SK-N-SH (cell line): Measurements from ENCODE around the gene THAP7. TPM values are rescaled to one million over a fixed set of nuclear protein-coding genes. Genes with fewer than 3 reads are reported as not detected.
A peak's percentile ranks its signal among the peaks of the same experiment; 100 is the strongest.

Experiments used
- CTCF ChIA-PET: fragments of 300-600, 350-600 bp; formaldehyde crosslinking; extraction: SDS; loops from one replicate; lab custom pipeline; 2021; lab: Yijun Ruan, JAX
- POLR2A ChIA-PET: fragments of 350-600 bp; sonication (Branson Sonifier 250); formaldehyde crosslinking; extraction: SDS; loops from one replicate; lab custom pipeline; 2020; ENCODE audit warnings: antibody characterized with exemption, inconsistent platforms; lab: Yijun Ruan, JAX
- DNase-seq: peaks from one replicate; pipeline ENCODE4 v3.0.0; 2012
- H2AFZ ChIP-seq: fragments of 200-600 bp; sonication (generic); 2 replicates; pipeline ENCODE4 v1.8.1; 2016; ENCODE audit warnings: antibody characterized with exemption, mild to moderate bottlenecking, low read depth
- H3F3A ChIP-seq: fragments of 200-600 bp; sonication (generic); replicated peaks from 2 replicates; pipeline ENCODE3; 2016; ENCODE audit warnings: antibody characterized with exemption, mild to moderate bottlenecking; ENCODE audit not compliant: insufficient read depth
- H3K27ac ChIP-seq, 2 experiments: fragments of 200-500 bp in 1 of 2; fragments of 200-600 bp in 1 of 2; sonication (Bioruptor generic) in 1 of 2; sonication (generic), shearing (Covaris generic) in 1 of 2; 2 replicates each; pipeline versions ENCODE4 v1.5.1 to v1.6.1; 2014 to 2016; ENCODE audit warnings: low read depth in 2 of 2, inconsistent platforms in 1 of 2, low read length in 1 of 2, mild to moderate bottlenecking in 1 of 2, mixed read lengths in 1 of 2
- H3K27me3 ChIP-seq: fragments of 200-600 bp; sonication (generic), shearing (Covaris generic); 2 replicates; pipeline ENCODE4 v1.6.1; 2016; ENCODE audit warnings: mixed run types; ENCODE audit not compliant: insufficient read depth
- H3K36me3 ChIP-seq, 2 experiments: fragments of 200-500 bp in 1 of 2; fragments of 200-600 bp in 1 of 2; sonication (Bioruptor generic) in 1 of 2; sonication (generic) in 1 of 2; replicated peaks in 1 of 2; 2 replicates each; pipeline versions ENCODE3 to v1.5.1; 2014 to 2016; ENCODE audit warnings: low read length in 1 of 2, mild to moderate bottlenecking in 1 of 2; ENCODE audit not compliant: insufficient read depth in 2 of 2, control insufficient read depth in 1 of 2
- H3K4me1 ChIP-seq, 2 experiments: fragments of 200-500 bp in 1 of 2; fragments of 200-600 bp in 1 of 2; sonication (Bioruptor generic) in 1 of 2; sonication (generic), shearing (Covaris generic) in 1 of 2; 2 replicates each; pipeline versions ENCODE4 v1.5.1 to v1.6.1; 2014 to 2016; ENCODE audit warnings: low read depth in 1 of 2, low read length in 1 of 2, mixed run types in 1 of 2; ENCODE audit not compliant: insufficient read depth in 2 of 2, control insufficient read depth in 1 of 2
- H3K4me2 ChIP-seq: fragments of 200-600 bp; sonication (generic), shearing (Covaris generic); 2 replicates; pipeline ENCODE4 v1.6.1; 2017; ENCODE audit warnings: mixed run types
- H3K4me3 ChIP-seq, 2 experiments: fragments of 200-500 bp in 1 of 2; fragments of 200-600 bp in 1 of 2; sonication (Bioruptor generic) in 1 of 2; sonication (generic), shearing (Covaris generic) in 1 of 2; 2 replicates each; pipeline versions ENCODE4 v1.5.1 to v1.8.1; 2014 to 2016; ENCODE audit warnings: low read depth in 2 of 2, inconsistent platforms in 1 of 2, low read length in 1 of 2, mild to moderate bottlenecking in 1 of 2, mixed read lengths in 1 of 2, moderate library complexity in 1 of 2
- H3K79me2 ChIP-seq: fragments of 200-600 bp; sonication (generic); 2 replicates; pipeline ENCODE4 v1.8.1; 2017; ENCODE audit warnings: mild to moderate bottlenecking; ENCODE audit not compliant: insufficient read depth
- H3K9ac ChIP-seq: fragments of 200-600 bp; sonication (generic); 2 replicates; pipeline ENCODE4 v1.6.1; 2017; ENCODE audit warnings: mixed run types
- H3K9me2 ChIP-seq: fragments of 200-600 bp; sonication (generic); 2 replicates; pipeline ENCODE4 v1.6.1; 2017; ENCODE audit warnings: mixed run types
- H3K9me3 ChIP-seq: fragments of 200-600 bp; sonication (generic); 2 replicates; pipeline ENCODE4 v1.6.1; 2017; ENCODE audit warnings: mixed run types, mild to moderate bottlenecking, moderate library complexity
- H4K20me1 ChIP-seq: fragments of 200-600 bp; sonication (generic); 2 replicates; pipeline ENCODE4 v1.6.1; 2017; ENCODE audit warnings: mild to moderate bottlenecking, mixed run types; ENCODE audit not compliant: insufficient read depth
- ELF1 ChIP-seq: IDR thresholded peaks from 2 replicates; pipeline ENCODE4 v1.4.0; 2012
- FOSL2 ChIP-seq: IDR thresholded peaks from 2 replicates; pipeline ENCODE4 v1.4.0; 2012; ENCODE audit warnings: low read depth, mild to moderate bottlenecking, moderate library complexity, borderline replicate concordance
- GATA2 ChIP-seq: sonication (generic); formaldehyde crosslinking; IDR thresholded peaks from 2 replicates; pipeline ENCODE4 v1.5.0; 2020; ENCODE audit warnings: mild to moderate bottlenecking, missing genetic modification reagents
- IRF3 ChIP-seq: fragments of 150-350 bp; IDR thresholded peaks from 2 replicates; pipeline ENCODE4 v1.6.1; 2016; ENCODE audit warnings: mild to moderate bottlenecking, low read depth, low read length
- MAX ChIP-seq: IDR thresholded peaks from 2 replicates; pipeline ENCODE4 v1.4.0; 2012; ENCODE audit warnings: low read depth
- MEF2A ChIP-seq: IDR thresholded peaks from 2 replicates; pipeline ENCODE4 v1.4.0; 2012; ENCODE audit warnings: low read depth, borderline replicate concordance
- NFIC ChIP-seq: IDR thresholded peaks from 2 replicates; pipeline ENCODE4 v1.4.0; 2012; ENCODE audit warnings: borderline replicate concordance
- PBX3 ChIP-seq: IDR thresholded peaks from 2 replicates; pipeline ENCODE4; 2012
- REST ChIP-seq: IDR thresholded peaks from 2 replicates; pipeline ENCODE4 v1.6.1; 2012; ENCODE audit warnings: mild to moderate bottlenecking, low read depth, low read length, moderate library complexity
- RXRA ChIP-seq: IDR thresholded peaks from 2 replicates; pipeline ENCODE4 v1.4.0; 2012; ENCODE audit warnings: low read depth, mild to moderate bottlenecking, borderline replicate concordance
- SIN3A ChIP-seq: IDR thresholded peaks from 2 replicates; pipeline ENCODE4 v1.6.1; 2012; ENCODE audit warnings: low read depth, mild to moderate bottlenecking, low read length, moderate library complexity, borderline replicate concordance
- USF1 ChIP-seq: IDR thresholded peaks from 2 replicates; pipeline ENCODE4 v1.4.0; 2012; ENCODE audit warnings: low read depth, borderline replicate concordance
- USF2 ChIP-seq: fragments of 150-350 bp; IDR thresholded peaks from 2 replicates; pipeline ENCODE4 v1.6.1; 2017; ENCODE audit warnings: antibody characterized with exemption, low read length, low read depth, borderline replicate concordance
- WGBS: methylation state at CpG from one replicate; pipeline ENCODE4 v1.1.6; 2017; ENCODE audit warnings: low lambda C conversion rate; 5-methylcytosine and 5-hydroxymethylcytosine counted together
- polyA plus RNA-seq, 3 experiments: library from polyadenylated mRNA; depleted of rRNA; stranded (reverse); fragments of >200 nt; gene quantifications; 2 replicates each; pipeline ENCODE4 v1.2.3, GENCODE V29; 2012

THAP7 gene
- polyA plus RNA-seq, 1 of the 3 experiments (the other 2 are of a cell fraction) = 32.0 TPM

- H3F3A ChIP-seq = no peaks in the 10 kb centered on the region
- H3K4me2 ChIP-seq = no peak overlapping the region
- H2AFZ ChIP-seq = no peak overlapping the region
- no peaks in the 10 kb centered on the region for H3K27me3 ChIP-seq
- H3K4me1 ChIP-seq = peaks cover 0 to 24% of the 10 kb centered on the region in 2 experiments; a peak in 1 of 4 replicates
- no peak overlapping the region for H3K4me3 ChIP-seq
- H3K27ac ChIP-seq = no peak overlapping the region
- CTCF ChIA-PET = interaction anchor here (0.8 to 2.5 kb wide), 6 partner anchors 11 to 134 kb away, joined by 3 to 11 read pairs (median 4); partner anchors contain the start of gene LZTR1
- no peak for TF ChIP-seq SIN3A
- no peak for TF ChIP-seq NFIC
- TF ChIP-seq USF1 = no peak
- no peak for TF ChIP-seq MAX
- TF ChIP-seq USF2 = no peak
- no peak for TF ChIP-seq MEF2A
- TF ChIP-seq PBX3 = no peak
- TF ChIP-seq RXRA = no peak
- no peak for TF ChIP-seq FOSL2
- no peaks in the 10 kb centered on the region for H3K79me2 ChIP-seq
- no peaks in the 10 kb centered on the region for H3K9me2 ChIP-seq
- H4K20me1 ChIP-seq = no peaks in the 10 kb centered on the region
- H3K9me3 ChIP-seq = no peaks in the 10 kb centered on the region
- H3K9ac ChIP-seq = no peak overlapping the region
- POLR2A ChIA-PET = interaction anchor here (0.6 to 1.1 kb wide), 3 partner anchors 14 to 47 kb away, joined by 3 to 5 read pairs (median 3); partner anchors contain the start of genes LZTR1 and THAP7
- H3K36me3 ChIP-seq = no peaks in the 10 kb centered on the region
- DNase-seq = peak; percentile 25
- 95% methylated on average over 6 of the region's 7 CpGs for WGBS
Measured at GRCh38 chr22:20968281-20968977, 33.5 kb downstream of the THAP7 start.

- H3K4me3 ChIP-seq = no peak overlapping the region
- ChIA-PET CTCF (interaction anchor here (0.9 to 2.5 kb wide), 5 partner anchors 11 to 134 kb away, joined by 3 to 11 read pairs (median 6); partner anchors contain the start of gene LZTR1), POLR2A (interaction anchor here (1.0 kb wide), 1 partner anchor 46 kb away, joined by 3 read pairs; no protein-coding TSS in a partner anchor)
- peak; percentile 47 for DNase-seq
- H3K4me1 ChIP-seq = peaks cover 0 to 24% of the 10 kb centered on the region in 2 experiments; a peak in 1 of 4 replicates
- no peaks in the 10 kb centered on the region for H3K9me3 ChIP-seq
- no peak overlapping the region for H3K27ac ChIP-seq
- no peak overlapping the region for H3K9ac ChIP-seq
- no peaks in the 10 kb centered on the region for H3K9me2 ChIP-seq
- no peaks in the 10 kb centered on the region for H3K79me2 ChIP-seq
- no peak overlapping the region for H2AFZ ChIP-seq
- no peaks in the 10 kb centered on the region for H3F3A ChIP-seq
- WGBS = 71% methylated on average over 17 of the region's 19 CpGs
- no peaks in the 10 kb centered on the region for H4K20me1 ChIP-seq
- H3K27me3 ChIP-seq = no peaks in the 10 kb centered on the region
- no peak overlapping the region for H3K4me2 ChIP-seq
- H3K36me3 ChIP-seq = no peaks in the 10 kb centered on the region
- no peak for TF ChIP-seq REST
- TF ChIP-seq GATA2 (CRISPR knock-in tag) = no peak
- TF ChIP-seq SIN3A = no peak
- no peak for TF ChIP-seq PBX3
- no peak for TF ChIP-seq FOSL2
- no peak for TF ChIP-seq IRF3
- no peak for TF ChIP-seq ELF1
- no peak for TF ChIP-seq USF1
Measured at GRCh38 chr22:20967697-20968211, 34.2 kb downstream of the THAP7 start.
